ENCODE measurements around the gene JPH3. TPM values are rescaled to one million over a fixed set of nuclear protein-coding genes. Genes with fewer than 3 reads are reported as not detected.

JPH3 gene
- polyA plus RNA-seq, 2 of the 4 experiments (the other 2 are of a cell fraction), result 0.36 to 1.6 TPM

GRCh38 chr16:87662254-87663204 lies 60.2 kb downstream of the JPH3 start:
- DNase-seq (ENCODE audit: low read depth in 1 of 2, low spot score in 1 of 2), result no peak
- Histone ChIP-seq H3K4me1 (no peaks in the 10 kb centered on the region), H3K9me3 (peaks cover 9% of the 10 kb centered on the region), H3K4me3 (no peak overlapping the region), H3K27ac (no peak overlapping the region), H3K4me2 (no peak overlapping the region)
- WGBS (ENCODE audit: missing lambda C conversion rate), result 62% methylated on average over 25 of the region's 25 CpGs
- TF ChIP-seq PBX3 (IDR thresholded peaks at IDR 0.05), result no peak
- no peak for TF ChIP-seq ESRRA (IDR thresholded peaks at IDR 0.05; ENCODE audit: borderline replicate concordance, low read length)
- peak; percentile 82 for TF ChIP-seq MAFK (IDR thresholded peaks at IDR 0.05; ENCODE audit: partially characterized antibody)
- no peak for FAIRE-seq
- peak in 1 of 2 experiments; percentile 39; a peak in 2 of 6 replicates for ATAC-seq
- POLR2A ChIA-PET, result no interaction called here
- CTCF ChIA-PET, result interaction anchor here (1.8 kb wide), 1 partner anchor 27 kb away, joined by 9 read pairs; no protein-coding TSS in a partner anchor

- FAIRE-seq, result no peak
- CTCF ChIA-PET, result interaction anchor here (0.9 to 4.7 kb wide), 4 partner anchors 19 to 206 kb away, joined by 3 to 28 read pairs (median 4); no protein-coding TSS in a partner anchor
- ATAC-seq, result no peak
- 43% methylated on average over 11 of the region's 11 CpGs for WGBS (ENCODE audit: missing lambda C conversion rate)
- TF ChIP-seq TFCP2L1 (CRISPR knock-in tag; IDR thresholded peaks at IDR 0.05) (no peak), SREBF2 (IDR thresholded peaks at IDR 0.05) (no peak), SMC3 (IDR thresholded peaks at IDR 0.05) (no peak), GATA3 (IDR thresholded peaks at IDR 0.05; ENCODE audit: borderline replicate concordance) (no peak), KDM5A (IDR thresholded peaks at IDR 0.05) (no peak), MYC (IDR thresholded peaks at IDR 0.05; ENCODE audit: borderline replicate concordance, low read length) (no peak)
- Histone ChIP-seq H3K4me3 (no peak overlapping the region), H3K9me3 (no peaks in the 10 kb centered on the region), H3K27ac (no peak overlapping the region), H3K4me2 (no peak overlapping the region), H3K4me1 (no peaks in the 10 kb centered on the region)
- POLR2A ChIA-PET, result no interaction called here
- no peak for DNase-seq (ENCODE audit: low read depth in 1 of 2, low spot score in 1 of 2)
Observed at GRCh38 chr16:87664792-87665191, 62.5 kb downstream of the JPH3 start.

- POLR2A ChIA-PET, result no interaction called here
- TF ChIP-seq RNF2 (IDR thresholded peaks at IDR 0.05; ENCODE audit: borderline replicate concordance, low read depth) (no peak), EHMT2 (IDR thresholded peaks at IDR 0.05; ENCODE audit: low read depth) (no peak), MAZ (IDR thresholded peaks at IDR 0.05; ENCODE audit: borderline replicate concordance, low read depth, low read length) (no peak), MYC (IDR thresholded peaks at IDR 0.05; ENCODE audit: borderline replicate concordance, low read length) (no peak), CBX8 (IDR thresholded peaks at IDR 0.05) (no peak), NPAS2 (CRISPR knock-in tag; IDR thresholded peaks at IDR 0.05; ENCODE audit: borderline replicate concordance) (no peak), CEBPB (IDR thresholded peaks at IDR 0.05) (no peak), SREBF2 (IDR thresholded peaks at IDR 0.05) (no peak), MAX (IDR thresholded peaks at IDR 0.05) (no peak), BHLHE40 (IDR thresholded peaks at IDR 0.05; ENCODE audit: low read depth, low read length) (no peak), HOXB13 (CRISPR knock-in tag; IDR thresholded peaks at IDR 0.05; ENCODE audit: low read depth) (no peak), ZNF302 (CRISPR knock-in tag; IDR thresholded peaks at IDR 0.05) (no peak)
- H3K9me3 ChIP-seq, result no peaks in the 10 kb centered on the region
- H3K4me3 ChIP-seq, result no peak overlapping the region
- WGBS (ENCODE audit: missing lambda C conversion rate), result 56% methylated on average over 13 of the region's 15 CpGs
- H3K4me1 ChIP-seq, result no peaks in the 10 kb centered on the region
- DNase-seq (ENCODE audit: low read depth in 1 of 2, low spot score in 1 of 2) (no peak), ATAC-seq (no peak), FAIRE-seq (no peak)
- H3K4me2 ChIP-seq, result no peak overlapping the region
- H3K27ac ChIP-seq, result no peak overlapping the region
- CTCF ChIA-PET, result interaction anchor here (0.9 to 4.7 kb wide), 4 partner anchors 19 to 205 kb away, joined by 3 to 28 read pairs (median 4); no protein-coding TSS in a partner anchor
Observed at GRCh38 chr16:87665193-87665592, 62.9 kb downstream of the JPH3 start.
